Measurements from ENCODE around the gene SPATA17. TPM values are rescaled to one million over a fixed set of nuclear protein-coding genes. Genes with fewer than 3 reads are reported as not detected.

The SPATA17 gene
- total RNA-seq, 1 donor from 2014 or later: 0.53 TPM

DNA sequence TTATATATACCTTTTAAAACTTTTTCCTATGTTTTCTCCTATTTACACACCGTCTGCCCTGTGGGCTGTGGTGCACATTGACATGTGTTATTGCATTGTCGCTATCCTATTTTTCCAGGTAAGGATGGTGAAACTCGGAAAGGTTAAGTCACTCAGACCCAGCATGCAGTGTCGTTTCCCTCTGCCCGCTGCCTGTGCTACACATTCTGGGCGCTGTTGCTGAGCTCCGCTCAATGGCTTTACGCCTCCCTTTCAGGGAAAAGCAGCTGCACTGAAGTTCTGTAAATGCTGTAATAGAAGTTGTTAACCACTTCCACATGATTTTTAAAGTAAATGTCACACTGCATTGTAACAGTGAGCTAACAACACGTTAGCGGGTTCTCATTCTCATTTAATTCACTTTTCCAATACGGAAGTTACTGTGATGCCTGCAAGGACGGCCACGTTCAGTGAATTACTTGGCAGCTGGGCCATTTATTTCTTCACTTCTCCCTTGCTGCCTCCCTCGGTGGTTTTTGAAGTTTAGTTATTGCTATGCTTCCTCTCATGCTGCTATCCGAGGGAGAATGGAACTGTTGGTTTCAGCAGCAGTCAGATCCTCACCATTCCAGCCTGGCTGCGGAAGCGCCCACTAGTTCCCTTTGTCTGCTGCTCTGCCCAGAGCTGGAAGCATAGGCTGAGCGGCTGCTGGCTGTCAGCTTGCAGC lies 288.7 kb downstream of the SPATA17 start:
- Histone ChIP-seq H3K4me3 (ENCODE audit: low read depth, low read length) (no peak overlapping the region), H3K36me3 (ENCODE audit: control insufficient read depth, insufficient read depth, low read length) (no peaks in the 10 kb centered on the region), H3K27me3 (ENCODE audit: control insufficient read depth, insufficient read depth, low read length) (no peaks in the 10 kb centered on the region)
- DNase-seq (ENCODE audit: low read depth) (no peak), FAIRE-seq (no peak)
- TF ChIP-seq, protein P1, sequence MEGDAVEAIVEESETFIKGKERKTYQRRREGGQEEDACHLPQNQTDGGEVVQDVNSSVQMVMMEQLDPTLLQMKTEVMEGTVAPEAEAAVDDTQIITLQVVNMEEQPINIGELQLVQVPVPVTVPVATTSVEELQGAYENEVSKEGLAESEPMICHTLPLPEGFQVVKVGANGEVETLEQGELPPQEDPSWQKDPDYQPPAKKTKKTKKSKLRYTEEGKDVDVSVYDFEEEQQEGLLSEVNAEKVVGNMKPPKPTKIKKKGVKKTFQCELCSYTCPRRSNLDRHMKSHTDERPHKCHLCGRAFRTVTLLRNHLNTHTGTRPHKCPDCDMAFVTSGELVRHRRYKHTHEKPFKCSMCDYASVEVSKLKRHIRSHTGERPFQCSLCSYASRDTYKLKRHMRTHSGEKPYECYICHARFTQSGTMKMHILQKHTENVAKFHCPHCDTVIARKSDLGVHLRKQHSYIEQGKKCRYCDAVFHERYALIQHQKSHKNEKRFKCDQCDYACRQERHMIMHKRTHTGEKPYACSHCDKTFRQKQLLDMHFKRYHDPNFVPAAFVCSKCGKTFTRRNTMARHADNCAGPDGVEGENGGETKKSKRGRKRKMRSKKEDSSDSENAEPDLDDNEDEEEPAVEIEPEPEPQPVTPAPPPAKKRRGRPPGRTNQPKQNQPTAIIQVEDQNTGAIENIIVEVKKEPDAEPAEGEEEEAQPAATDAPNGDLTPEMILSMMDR (IDR thresholded peaks at IDR 0.05; ENCODE audit: insufficient read depth, low read length, severe bottlenecking): no peak

Other genes starting within 250 kb of the SPATA17 start
- gene GPATCH2, start 254 bp upstream of the SPATA17 start, total RNA-seq: 24.7 and 33.3 TPM in 2 replicates